K562 (cell line): Measurements from ENCODE around the gene BRAP. TPM values are rescaled to one million over a fixed set of nuclear protein-coding genes. Genes with fewer than 3 reads are reported as not detected.

ENCODE experiments used
- CC2D1A ChIP-seq: fragments of 450-650 bp; IDR thresholded peaks from 2 replicates; pipeline ENCODE4 v1.6.1; 2017; ENCODE audit warnings: mild to moderate bottlenecking
- HDAC1 ChIP-seq, 2 experiments: fragments of 450-650 bp; IDR thresholded peaks; 2 replicates each; pipeline ENCODE4 v1.6.1; 2016 to 2017; ENCODE audit warnings: inconsistent platforms in 1 of 2, mild to moderate bottlenecking in 1 of 2, moderate library complexity in 1 of 2
- HDAC6 ChIP-seq: IDR thresholded peaks from 2 replicates; pipeline ENCODE4 v1.6.1; 2012; ENCODE audit warnings: low read depth, mild to moderate bottlenecking, control low read depth, inconsistent platforms, low read length, moderate library complexity
- HNRNPLL ChIP-seq: fragments of 200-400 bp; formaldehyde crosslinking; IDR thresholded peaks from 2 replicates; pipeline ENCODE4 v1.6.1; 2017; ENCODE audit warnings: low read length, low read depth, mild to moderate bottlenecking; ENCODE audit not compliant: poor library complexity, severe bottlenecking
- KAT7 ChIP-seq: sonication (generic); formaldehyde crosslinking; IDR thresholded peaks from 2 replicates; pipeline ENCODE4 v1.8.0; 2022; ENCODE audit warnings: missing genetic modification reagents, mild to moderate bottlenecking, borderline replicate concordance
- NFATC3 ChIP-seq: fragments of 450-650 bp; IDR thresholded peaks from 2 replicates; pipeline ENCODE4 v1.6.1; 2017; ENCODE audit warnings: mild to moderate bottlenecking
- PHF8 ChIP-seq: fragments of 200-600 bp; sonication (generic); IDR thresholded peaks from 2 replicates; pipeline ENCODE4 v1.6.1; 2012; ENCODE audit warnings: mixed run types, mild to moderate bottlenecking, inconsistent platforms, low read length, moderate library complexity, borderline replicate concordance
- RBM25 ChIP-seq: fragments of 200-400 bp; formaldehyde crosslinking; IDR thresholded peaks from 2 replicates; pipeline ENCODE4 v1.6.1; 2018; ENCODE audit warnings: low read length, low read depth, moderate library complexity; ENCODE audit not compliant: severe bottlenecking
- RCOR1 ChIP-seq, 2 experiments: IDR thresholded peaks; 2 replicates each; pipeline ENCODE4 v1.6.1; 2012; ENCODE audit warnings: low read depth in 2 of 2, low read length in 2 of 2, borderline replicate concordance in 1 of 2, improper control_type of control experiment in 1 of 2
- SAFB2 ChIP-seq: fragments of 200-400 bp; formaldehyde crosslinking; IDR thresholded peaks from 2 replicates; pipeline ENCODE4 v1.6.1; 2018; ENCODE audit warnings: borderline replicate concordance, low read length, low read depth, moderate library complexity; ENCODE audit not compliant: severe bottlenecking
- SMARCA5 ChIP-seq: fragments of 450-650 bp; IDR thresholded peaks from 2 replicates; pipeline ENCODE4 v1.6.1; 2016
- SOX6 ChIP-seq: fragments of 450-650 bp; IDR thresholded peaks from 2 replicates; pipeline ENCODE4 v1.6.1; 2014; ENCODE audit warnings: mild to moderate bottlenecking
- XRCC3 ChIP-seq: fragments of 450-650 bp; IDR thresholded peaks from 2 replicates; pipeline ENCODE4 v1.6.1; 2017; ENCODE audit warnings: mild to moderate bottlenecking, moderate library complexity
- polyA plus RNA-seq, 8 experiments: library from polyadenylated mRNA; depleted of rRNA in 4 of 8; stranded (reverse) in 5 of 8; unstranded in 3 of 8; fragments of >200 nt; fragmentation: Nextera tagmentation in 2 of 8; fragmentation: Illumina TruSeq in 1 of 8; extraction: Ambion mirVana in 2 of 8; extraction: Trizol in 1 of 8; gene quantifications; 2 replicates each; pipeline versions ENCODE4 v1.2.1 to v1.2.3, GENCODE V29; 2011 to 2014; ENCODE audit warnings: inconsistent platforms in 1 of 8, missing spikeins in 1 of 8
- total RNA-seq, 7 experiments: library from RNA; depleted of rRNA in 6 of 7; stranded (reverse); fragments of >200 nt in 6 of 7; fragmentation: Illumina TruSeq in 2 of 7; extraction: Trizol in 2 of 7; gene quantifications; 2 replicates each; pipeline versions ENCODE4 v1.2.1 to v1.2.3, GENCODE V29; 2011 to 2021; ENCODE audit warnings: low replicate concordance in 1 of 7
- TF ChIP-seq, protein P1 (sequence below), 2 experiments: fragments of 250-450 bp in 1 of 2; fragments of 450-650 bp in 1 of 2; sonication (Bioruptor Pico) in 1 of 2; IDR thresholded peaks; 2 replicates each; pipeline versions ENCODE4 v1.6.1 to v1.8.0; 2016 to 2021; ENCODE audit warnings: mild to moderate bottlenecking in 2 of 2, moderate library complexity in 2 of 2, missing compliant biosample characterization in 1 of 2, missing genetic modification characterization in 1 of 2
- TF ChIP-seq, protein P2 (sequence below): fragments of 250-450 bp; sonication (Bioruptor Pico); IDR thresholded peaks from 2 replicates; pipeline ENCODE4 v1.8.0; 2022; ENCODE audit warnings: moderate library complexity, mild to moderate bottlenecking, inconsistent platforms
- TF ChIP-seq, protein P3 (sequence below), 2 experiments: IDR thresholded peaks; 2 replicates each; pipeline ENCODE4 v1.6.1; 2011; ENCODE audit warnings: borderline replicate concordance in 1 of 2, control low read depth in 1 of 2, low read depth in 1 of 2, low read length in 1 of 2, mild to moderate bottlenecking in 1 of 2, mixed read lengths in 1 of 2, moderate library complexity in 1 of 2; ENCODE audit not compliant: insufficient read depth in 1 of 2, insufficient read length in 1 of 2, poor library complexity in 1 of 2, severe bottlenecking in 1 of 2; ENCODE audit errors: extremely low read depth in 1 of 2
- TF ChIP-seq, protein P4 (sequence below): IDR thresholded peaks from 2 replicates; pipeline ENCODE4 v1.6.1; 2011; ENCODE audit not compliant: insufficient read length; ENCODE audit errors: extremely low read depth
- TF ChIP-seq, protein P5 (sequence below), 3 experiments: fragments of 200-800 bp in 1 of 3; fragments of 250-450 bp in 1 of 3; fragments of 450-650 bp in 1 of 3; sonication (Bioruptor Pico) in 1 of 3; sonication (Bioruptor generic) in 1 of 3; formaldehyde crosslinking in 1 of 3; IDR thresholded peaks; 2 replicates each; pipeline versions ENCODE4 v1.6.1 to v1.8.0; 2016 to 2022; ENCODE audit warnings: mild to moderate bottlenecking in 2 of 3, missing genetic modification characterization in 2 of 3, missing compliant biosample characterization in 1 of 3, moderate library complexity in 1 of 3

The BRAP gene
- total and polyA plus RNA-seq, 9 of the 15 experiments (the other 6 are each of a cell fraction or from before 2014, with no cell fraction given): 2.2 to 32.6 (median 27.5) TPM

DNA sequence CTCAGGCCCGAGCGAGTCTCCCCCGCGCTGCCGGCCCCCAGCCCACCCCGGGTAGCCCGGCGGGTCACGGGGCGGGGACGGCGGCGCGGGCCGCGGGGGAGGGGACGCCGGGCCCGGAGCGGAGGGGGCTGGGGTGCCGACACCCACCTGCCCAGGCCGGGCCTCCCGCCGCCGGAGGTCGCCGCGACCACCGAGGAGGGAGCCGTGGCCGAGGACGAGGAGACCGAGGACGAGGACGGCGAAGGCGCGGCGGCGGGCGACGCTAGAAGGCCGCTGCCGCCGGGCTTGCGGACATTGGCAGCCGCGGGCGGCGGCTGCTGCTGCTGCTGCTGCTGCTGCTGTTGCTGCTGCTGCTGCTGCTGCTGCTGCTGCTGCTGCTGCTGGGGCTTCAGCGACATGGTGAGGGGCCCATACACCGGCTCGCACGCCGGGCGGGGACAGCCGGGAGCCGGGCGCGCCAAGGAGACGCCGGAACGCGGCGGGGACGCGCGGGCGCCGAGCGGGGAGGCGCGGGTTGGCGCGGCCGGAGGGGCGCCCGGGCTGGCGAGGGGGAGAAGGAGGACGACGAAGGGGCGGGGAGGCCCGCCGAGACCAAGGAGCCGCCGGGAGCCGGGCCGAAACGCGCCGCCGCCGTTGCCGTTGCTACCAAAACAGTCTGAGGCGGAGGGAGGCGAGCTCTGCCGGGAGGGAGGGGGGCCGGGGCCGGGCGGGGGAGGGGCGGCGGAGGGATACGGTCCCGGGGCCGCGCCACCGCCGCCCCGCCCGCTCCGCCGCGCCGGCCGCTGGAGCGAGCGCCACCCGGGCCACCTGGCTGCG, 86.9 kb downstream of the BRAP start, which contains the start of gene ATXN2 (continued):
- TF ChIP-seq HNRNPLL (no peak), NFATC3 (no peak), CC2D1A (no peak), RCOR1 (IDR thresholded peaks at IDR 0.05; ENCODE audit: borderline replicate concordance in 1 of 2, low read depth in 2 of 2, low read length in 2 of 2) (no peak), SOX6 (no peak), HDAC6 (no peak), RBM25 (no peak), PHF8 (peak; percentile 49; the same call in 1 of the 2 replicates), KAT7 (no peak), HDAC1 (IDR thresholded peaks at IDR 0.05) (no peak), XRCC3 (no peak), SAFB2 (no peak), SMARCA5 (no peak)
- TF ChIP-seq, protein P1, sequence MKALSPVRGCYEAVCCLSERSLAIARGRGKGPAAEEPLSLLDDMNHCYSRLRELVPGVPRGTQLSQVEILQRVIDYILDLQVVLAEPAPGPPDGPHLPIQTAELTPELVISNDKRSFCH (CRISPR knock-in tag; IDR thresholded peaks at IDR 0.05): no peak
- TF ChIP-seq, protein P1 (tag; IDR thresholded peaks at IDR 0.05): no peak
- TF ChIP-seq, protein P2, sequence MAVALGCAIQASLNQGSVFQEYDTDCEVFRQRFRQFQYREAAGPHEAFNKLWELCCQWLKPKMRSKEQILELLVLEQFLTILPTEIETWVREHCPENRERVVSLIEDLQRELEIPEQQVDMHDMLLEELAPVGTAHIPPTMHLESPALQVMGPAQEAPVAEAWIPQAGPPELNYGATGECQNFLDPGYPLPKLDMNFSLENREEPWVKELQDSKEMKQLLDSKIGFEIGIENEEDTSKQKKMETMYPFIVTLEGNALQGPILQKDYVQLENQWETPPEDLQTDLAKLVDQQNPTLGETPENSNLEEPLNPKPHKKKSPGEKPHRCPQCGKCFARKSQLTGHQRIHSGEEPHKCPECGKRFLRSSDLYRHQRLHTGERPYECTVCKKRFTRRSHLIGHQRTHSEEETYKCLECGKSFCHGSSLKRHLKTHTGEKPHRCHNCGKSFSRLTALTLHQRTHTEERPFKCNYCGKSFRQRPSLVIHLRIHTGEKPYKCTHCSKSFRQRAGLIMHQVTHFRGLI (CRISPR knock-in tag): no peak
- TF ChIP-seq, protein P3, sequence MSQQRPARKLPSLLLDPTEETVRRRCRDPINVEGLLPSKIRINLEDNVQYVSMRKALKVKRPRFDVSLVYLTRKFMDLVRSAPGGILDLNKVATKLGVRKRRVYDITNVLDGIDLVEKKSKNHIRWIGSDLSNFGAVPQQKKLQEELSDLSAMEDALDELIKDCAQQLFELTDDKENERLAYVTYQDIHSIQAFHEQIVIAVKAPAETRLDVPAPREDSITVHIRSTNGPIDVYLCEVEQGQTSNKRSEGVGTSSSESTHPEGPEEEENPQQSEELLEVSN (IDR thresholded peaks at IDR 0.05; ENCODE audit: borderline replicate concordance in 1 of 2, extremely low read depth in 1 of 2, insufficient read depth in 1 of 2, insufficient read length in 1 of 2, low read depth in 1 of 2, low read length in 1 of 2, poor library complexity in 1 of 2, severe bottlenecking in 1 of 2): peak in 1 of 2 experiments; percentile 16
- TF ChIP-seq, protein P4, sequence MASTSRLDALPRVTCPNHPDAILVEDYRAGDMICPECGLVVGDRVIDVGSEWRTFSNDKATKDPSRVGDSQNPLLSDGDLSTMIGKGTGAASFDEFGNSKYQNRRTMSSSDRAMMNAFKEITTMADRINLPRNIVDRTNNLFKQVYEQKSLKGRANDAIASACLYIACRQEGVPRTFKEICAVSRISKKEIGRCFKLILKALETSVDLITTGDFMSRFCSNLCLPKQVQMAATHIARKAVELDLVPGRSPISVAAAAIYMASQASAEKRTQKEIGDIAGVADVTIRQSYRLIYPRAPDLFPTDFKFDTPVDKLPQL: no peak
- TF ChIP-seq, protein P5, sequence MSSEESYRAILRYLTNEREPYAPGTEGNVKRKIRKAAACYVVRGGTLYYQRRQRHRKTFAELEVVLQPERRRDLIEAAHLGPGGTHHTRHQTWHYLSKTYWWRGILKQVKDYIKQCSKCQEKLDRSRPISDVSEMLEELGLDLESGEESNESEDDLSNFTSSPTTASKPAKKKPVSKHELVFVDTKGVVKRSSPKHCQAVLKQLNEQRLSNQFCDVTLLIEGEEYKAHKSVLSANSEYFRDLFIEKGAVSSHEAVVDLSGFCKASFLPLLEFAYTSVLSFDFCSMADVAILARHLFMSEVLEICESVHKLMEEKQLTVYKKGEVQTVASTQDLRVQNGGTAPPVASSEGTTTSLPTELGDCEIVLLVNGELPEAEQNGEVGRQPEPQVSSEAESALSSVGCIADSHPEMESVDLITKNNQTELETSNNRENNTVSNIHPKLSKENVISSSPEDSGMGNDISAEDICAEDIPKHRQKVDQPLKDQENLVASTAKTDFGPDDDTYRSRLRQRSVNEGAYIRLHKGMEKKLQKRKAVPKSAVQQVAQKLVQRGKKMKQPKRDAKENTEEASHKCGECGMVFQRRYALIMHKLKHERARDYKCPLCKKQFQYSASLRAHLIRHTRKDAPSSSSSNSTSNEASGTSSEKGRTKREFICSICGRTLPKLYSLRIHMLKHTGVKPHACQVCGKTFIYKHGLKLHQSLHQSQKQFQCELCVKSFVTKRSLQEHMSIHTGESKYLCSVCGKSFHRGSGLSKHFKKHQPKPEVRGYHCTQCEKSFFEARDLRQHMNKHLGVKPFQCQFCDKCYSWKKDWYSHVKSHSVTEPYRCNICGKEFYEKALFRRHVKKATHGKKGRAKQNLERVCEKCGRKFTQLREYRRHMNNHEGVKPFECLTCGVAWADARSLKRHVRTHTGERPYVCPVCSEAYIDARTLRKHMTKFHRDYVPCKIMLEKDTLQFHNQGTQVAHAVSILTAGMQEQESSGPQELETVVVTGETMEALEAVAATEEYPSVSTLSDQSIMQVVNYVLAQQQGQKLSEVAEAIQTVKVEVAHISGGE (CRISPR knock-in tag; IDR thresholded peaks at IDR 0.05): no peak
